ENCODE results near the gene CNEP1R1.
"Not testable (repeated sequence)": the region's sequence is repeated elsewhere in the genome, so short reads cannot be mapped to it uniquely, and the experiment has no call there.

CNEP1R1 gene

GRCh38 chr16:50006964-50007363, 18.1 kb upstream of the CNEP1R1 start:
- no peaks in the 10 kb centered on the region for H3K9me3 ChIP-seq
- TF ChIP-seq, protein P1, sequence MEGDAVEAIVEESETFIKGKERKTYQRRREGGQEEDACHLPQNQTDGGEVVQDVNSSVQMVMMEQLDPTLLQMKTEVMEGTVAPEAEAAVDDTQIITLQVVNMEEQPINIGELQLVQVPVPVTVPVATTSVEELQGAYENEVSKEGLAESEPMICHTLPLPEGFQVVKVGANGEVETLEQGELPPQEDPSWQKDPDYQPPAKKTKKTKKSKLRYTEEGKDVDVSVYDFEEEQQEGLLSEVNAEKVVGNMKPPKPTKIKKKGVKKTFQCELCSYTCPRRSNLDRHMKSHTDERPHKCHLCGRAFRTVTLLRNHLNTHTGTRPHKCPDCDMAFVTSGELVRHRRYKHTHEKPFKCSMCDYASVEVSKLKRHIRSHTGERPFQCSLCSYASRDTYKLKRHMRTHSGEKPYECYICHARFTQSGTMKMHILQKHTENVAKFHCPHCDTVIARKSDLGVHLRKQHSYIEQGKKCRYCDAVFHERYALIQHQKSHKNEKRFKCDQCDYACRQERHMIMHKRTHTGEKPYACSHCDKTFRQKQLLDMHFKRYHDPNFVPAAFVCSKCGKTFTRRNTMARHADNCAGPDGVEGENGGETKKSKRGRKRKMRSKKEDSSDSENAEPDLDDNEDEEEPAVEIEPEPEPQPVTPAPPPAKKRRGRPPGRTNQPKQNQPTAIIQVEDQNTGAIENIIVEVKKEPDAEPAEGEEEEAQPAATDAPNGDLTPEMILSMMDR (IDR thresholded peaks at IDR 0.05): no peak
- H3K27me3 ChIP-seq: no peaks in the 10 kb centered on the region

DNA sequence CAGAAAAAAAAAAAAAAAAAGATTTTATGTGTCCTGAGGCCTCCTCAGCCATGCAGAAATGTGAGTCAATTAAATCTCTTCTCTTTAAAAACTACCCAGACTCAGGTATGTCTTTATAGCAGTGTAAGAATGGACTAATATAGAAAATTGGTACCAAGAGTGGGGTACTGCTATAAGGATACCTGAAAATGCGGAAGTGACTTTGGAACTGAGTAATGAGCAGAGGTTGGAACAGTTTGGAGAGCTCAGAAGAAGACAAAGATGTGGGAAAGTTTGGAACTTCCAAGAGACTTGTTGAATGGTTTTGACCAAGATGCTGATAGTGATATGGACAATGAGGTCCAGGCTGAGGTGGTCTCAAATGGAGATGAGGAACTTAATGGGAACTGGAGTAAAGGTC, 17.3 kb upstream of the CNEP1R1 start:
- no peaks in the 10 kb centered on the region for H3K9me3 ChIP-seq
- no peaks in the 10 kb centered on the region for H3K27me3 ChIP-seq
- peaks cover 0 to 5% of the 10 kb centered on the region in 2 experiments for H3K4me1 ChIP-seq (ENCODE audit: control insufficient read depth in 1 of 2, insufficient read depth in 1 of 2, low read depth in 1 of 2, low read length in 1 of 2)
- H3K36me3 ChIP-seq: no peaks in the 10 kb centered on the region
- TF ChIP-seq, protein P1 (IDR thresholded peaks at IDR 0.05): no peak
- H3K4me3 ChIP-seq (ENCODE audit: low read depth in 1 of 2, low read length in 1 of 2): no peak overlapping the region
- no peak overlapping the region for H3K27ac ChIP-seq

More at GRCh38 chr16:50006964-50007363, 18.1 kb upstream of the CNEP1R1 start:
- Histone ChIP-seq H3K36me3 (no peaks in the 10 kb centered on the region), H3K4me1 (ENCODE audit: control insufficient read depth in 1 of 2, insufficient read depth in 1 of 2, low read depth in 1 of 2, low read length in 1 of 2) (peaks cover 0 to 3% of the 10 kb centered on the region in 2 experiments), H3K4me3 (ENCODE audit: low read depth in 1 of 2, low read length in 1 of 2) (no peak overlapping the region), H3K27ac (no peak overlapping the region)

DNA sequence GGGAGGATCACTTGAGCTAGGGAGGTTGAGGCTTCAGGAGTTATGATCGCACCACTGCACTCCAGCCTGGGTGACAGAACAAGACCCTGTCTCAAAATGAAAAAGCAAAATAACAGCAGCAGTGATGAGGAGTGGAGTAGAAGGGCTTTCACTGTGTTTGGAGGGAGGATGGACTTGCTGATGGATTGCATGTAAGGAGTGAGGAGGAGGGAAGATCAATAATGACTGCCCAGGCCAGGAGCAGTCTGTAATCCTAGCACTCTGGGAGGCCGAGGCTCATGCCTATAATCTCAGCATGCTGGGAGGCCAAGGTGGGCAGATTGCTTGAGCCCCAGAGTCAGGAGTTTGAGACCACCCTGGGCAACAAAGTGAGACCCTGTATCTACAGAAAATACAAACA, 14.8 kb upstream of the CNEP1R1 start:
- Histone ChIP-seq H3K9me3 (no peaks in the 10 kb centered on the region), H3K4me1 (ENCODE audit: control insufficient read depth in 1 of 2, insufficient read depth in 1 of 2, low read depth in 1 of 2, low read length in 1 of 2) (peaks cover 0 to 5% of the 10 kb centered on the region in 2 experiments), H3K27ac (no peak overlapping the region), H3K36me3 (no peaks in the 10 kb centered on the region), H3K4me3 (ENCODE audit: low read depth in 1 of 2, low read length in 1 of 2) (no peak overlapping the region), H3K27me3 (no peaks in the 10 kb centered on the region)
- TF ChIP-seq, protein P1 (IDR thresholded peaks at IDR 0.05): no peak

- Histone ChIP-seq H3K4me1 (ENCODE audit: control insufficient read depth in 1 of 2, insufficient read depth in 1 of 2, low read depth in 1 of 2, low read length in 1 of 2) (peaks cover 0 to 5% of the 10 kb centered on the region in 2 experiments), H3K9me3 (no peaks in the 10 kb centered on the region), H3K4me3 (ENCODE audit: low read depth in 1 of 2, low read length in 1 of 2) (no peak overlapping the region), H3K36me3 (no peaks in the 10 kb centered on the region), H3K27ac (no peak overlapping the region), H3K27me3 (no peaks in the 10 kb centered on the region)
- TF ChIP-seq, protein P1 (IDR thresholded peaks at IDR 0.05): no peak
Observed at GRCh38 chr16:50011707-50012106, 13.3 kb upstream of the CNEP1R1 start.

DNA sequence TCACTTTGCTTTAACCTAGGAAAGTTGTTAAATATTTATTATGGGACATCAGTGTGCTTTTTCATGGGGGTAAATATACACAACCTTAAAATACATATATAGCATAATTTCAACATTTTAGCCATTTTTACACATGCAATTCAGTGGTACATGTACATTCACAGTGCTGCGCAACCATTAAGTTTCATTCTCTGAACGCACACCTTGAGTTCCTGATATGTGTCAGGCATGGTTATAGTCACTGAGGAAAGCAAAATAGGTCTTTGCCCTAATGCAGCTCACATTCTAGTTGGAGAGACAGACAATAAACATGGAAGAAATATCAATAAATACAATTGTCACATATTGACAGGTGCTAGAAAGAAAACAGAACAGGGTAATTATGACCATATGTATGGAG, 12.8 kb upstream of the CNEP1R1 start:
- Histone ChIP-seq H3K27ac (no peak overlapping the region), H3K4me1 (ENCODE audit: control insufficient read depth in 1 of 2, insufficient read depth in 1 of 2, low read depth in 1 of 2, low read length in 1 of 2) (peaks cover 0 to 5% of the 10 kb centered on the region in 2 experiments), H3K9me3 (no peaks in the 10 kb centered on the region), H3K27me3 (no peaks in the 10 kb centered on the region), H3K36me3 (no peaks in the 10 kb centered on the region), H3K4me3 (ENCODE audit: low read depth in 1 of 2, low read length in 1 of 2) (no peak overlapping the region)
- TF ChIP-seq, protein P1 (IDR thresholded peaks at IDR 0.05): no peak

DNA sequence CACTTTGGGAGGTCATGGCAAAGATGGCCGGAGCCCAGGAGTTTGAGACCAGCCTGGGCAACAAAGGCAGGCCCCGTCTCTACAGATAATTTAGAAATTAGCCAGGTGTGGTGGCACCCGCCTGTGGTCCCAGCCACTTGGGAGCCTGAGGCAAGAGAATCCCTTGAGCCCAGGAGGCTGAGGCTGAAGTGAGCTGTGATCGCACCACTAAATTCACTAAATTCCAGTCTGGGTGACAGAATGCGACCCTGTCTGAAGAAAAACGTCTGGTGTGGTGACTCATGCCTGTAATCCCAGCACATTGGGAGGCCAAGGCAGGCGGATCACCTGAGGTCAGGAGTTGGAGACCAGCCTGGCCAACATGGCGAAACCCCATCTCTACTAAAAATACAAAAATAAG, 10.8 kb upstream of the CNEP1R1 start:
- not testable (repeated sequence) for H3K36me3 ChIP-seq; H3K4me1 ChIP-seq (ENCODE audit: control insufficient read depth in 1 of 2, insufficient read depth in 1 of 2, low read depth in 1 of 2, low read length in 1 of 2); H3K9me3 ChIP-seq; H3K27ac ChIP-seq; H3K4me3 ChIP-seq (ENCODE audit: low read depth in 1 of 2, low read length in 1 of 2); H3K27me3 ChIP-seq

Measured in neutrophil (primary cell).